COLO829 (cell line): Measurements from ENCODE around the gene CSMD2.

Experiments
- DNase-seq: peaks from one replicate; pipeline ENCODE4 v3.0.0; 2012; ENCODE audit warnings: low spot score

Gene CSMD2

DNA sequence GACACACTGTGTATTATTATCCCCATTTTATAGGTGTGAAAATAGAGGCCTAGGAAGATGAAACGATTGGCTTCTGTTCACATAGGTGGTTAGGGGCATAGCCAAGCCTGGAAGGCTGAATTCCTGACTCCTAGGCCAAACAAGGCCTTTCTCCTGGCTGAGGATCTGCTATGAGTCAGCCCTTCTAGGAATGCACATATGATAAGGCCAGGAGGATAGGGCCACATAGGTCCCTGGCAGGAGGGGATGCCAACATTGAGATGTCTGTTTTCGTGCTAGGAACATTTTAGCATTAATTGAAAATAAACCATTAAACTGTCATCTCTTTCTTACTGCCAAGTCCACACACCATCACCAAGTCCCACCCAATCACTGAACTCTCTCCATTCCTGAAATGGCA lies 9.2 kb downstream of the CSMD2 start:
- no peak for DNase-seq

DNA sequence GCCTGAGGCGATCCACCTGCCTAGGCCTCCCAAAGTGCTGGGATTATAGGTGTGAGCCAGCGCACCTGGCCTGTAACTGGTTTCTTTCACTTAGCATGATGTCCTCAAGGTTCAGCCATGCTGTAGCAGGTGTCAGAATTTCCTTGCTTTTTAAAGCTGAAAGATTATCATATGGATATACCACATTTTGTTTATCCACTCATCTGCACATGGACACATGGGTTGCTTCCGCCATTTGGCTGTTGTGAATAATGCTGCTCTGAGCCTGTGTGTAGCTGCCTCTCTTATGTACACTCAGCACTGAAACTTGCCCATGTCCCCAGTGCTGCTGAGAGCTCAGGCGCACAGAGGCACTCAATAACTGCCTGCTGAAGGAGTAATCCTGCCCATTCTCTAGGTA lies 11.8 kb downstream of the CSMD2 start:
- DNase-seq = no peak

- no peak for DNase-seq
Observed at GRCh38 chr1:34149501-34149900, 15.5 kb downstream of the CSMD2 start.

- DNase-seq = no peak
Observed at GRCh38 chr1:34147301-34147700, 17.7 kb downstream of the CSMD2 start.

DNA sequence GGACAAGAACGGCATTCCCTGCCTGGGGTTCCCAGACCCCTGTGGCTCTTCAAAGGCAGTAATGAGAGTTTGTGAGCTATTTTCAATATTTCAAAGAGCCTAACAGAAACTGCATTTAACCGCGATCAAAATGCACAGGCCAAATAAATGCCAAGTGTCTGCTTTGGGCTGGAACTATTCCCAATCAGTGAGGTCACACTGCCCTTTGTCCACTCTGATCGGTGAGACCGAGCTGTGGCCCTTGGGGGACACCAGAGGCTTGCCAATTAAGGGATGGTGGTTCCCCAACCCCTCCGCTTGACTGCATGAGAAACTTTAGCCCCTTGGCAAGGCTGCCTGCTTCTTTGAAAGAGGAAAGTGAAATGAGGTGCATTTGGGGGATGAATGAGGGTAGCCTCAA lies 20.3 kb downstream of the CSMD2 start:
- no peak for DNase-seq

- DNase-seq = no peak
Observed at GRCh38 chr1:34143975-34144374, 21.1 kb downstream of the CSMD2 start.

DNA sequence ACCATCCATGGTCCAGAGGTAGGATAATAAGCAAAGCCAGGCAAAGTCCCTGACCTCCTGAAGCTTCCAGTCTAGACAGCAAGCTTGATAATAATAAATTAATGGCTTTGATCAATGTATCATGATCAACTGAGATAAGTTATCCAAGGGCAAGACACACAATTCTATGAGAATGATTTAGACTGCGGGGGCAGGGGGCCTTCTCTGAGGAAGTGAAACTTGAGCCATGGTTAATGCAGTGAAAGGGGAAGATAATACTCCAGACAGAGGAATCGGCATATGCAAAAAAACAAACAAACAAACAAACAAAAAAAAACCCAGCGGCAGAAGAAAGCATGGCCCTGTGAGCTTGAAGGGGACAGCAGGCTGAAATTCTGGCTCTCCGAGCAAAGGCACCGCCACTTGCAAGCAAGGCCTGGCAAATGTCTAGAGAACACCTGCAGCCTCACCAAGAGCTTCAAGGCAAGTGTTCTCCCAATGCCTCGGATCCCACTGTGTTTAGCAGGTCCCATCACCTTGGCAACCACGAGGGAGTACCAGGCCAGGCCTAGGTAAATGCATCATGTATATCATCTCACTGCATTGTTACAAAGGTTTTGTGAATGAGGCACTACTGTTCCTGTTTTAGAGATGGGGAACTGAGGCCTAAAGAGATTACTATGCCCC lies 24.9 kb downstream of the CSMD2 start:
- DNase-seq = no peak

GRCh38 chr1:34137411-34137810 lies 27.6 kb downstream of the CSMD2 start:
- no peak for DNase-seq

GRCh38 chr1:34132161-34132420 lies 32.9 kb downstream of the CSMD2 start:
- no peak for DNase-seq

GRCh38 chr1:34131396-34132160 lies 33.5 kb downstream of the CSMD2 start:
- DNase-seq = no peak

- DNase-seq = no peak
Observed at GRCh38 chr1:34130306-34130705, 34.7 kb downstream of the CSMD2 start.

DNA sequence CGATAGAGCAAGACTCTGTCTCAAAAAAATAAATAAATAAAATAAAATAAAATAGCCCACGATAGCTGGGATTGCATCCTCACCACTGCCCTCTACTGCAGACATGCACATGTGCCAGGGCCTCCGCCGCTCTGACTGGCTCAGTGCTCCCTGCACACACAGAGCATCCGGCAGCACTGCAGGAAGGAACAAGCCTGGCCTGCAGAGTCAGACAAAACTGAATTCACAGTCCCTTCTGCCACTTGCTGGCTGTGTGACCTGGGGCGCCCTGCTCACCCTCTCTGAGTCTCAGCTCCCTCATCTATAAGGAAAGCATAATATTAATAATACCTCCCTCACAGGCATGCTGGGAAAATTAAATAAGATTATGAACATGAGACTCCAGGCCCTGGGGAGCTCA lies 35.4 kb downstream of the CSMD2 start:
- DNase-seq = no peak

DNA sequence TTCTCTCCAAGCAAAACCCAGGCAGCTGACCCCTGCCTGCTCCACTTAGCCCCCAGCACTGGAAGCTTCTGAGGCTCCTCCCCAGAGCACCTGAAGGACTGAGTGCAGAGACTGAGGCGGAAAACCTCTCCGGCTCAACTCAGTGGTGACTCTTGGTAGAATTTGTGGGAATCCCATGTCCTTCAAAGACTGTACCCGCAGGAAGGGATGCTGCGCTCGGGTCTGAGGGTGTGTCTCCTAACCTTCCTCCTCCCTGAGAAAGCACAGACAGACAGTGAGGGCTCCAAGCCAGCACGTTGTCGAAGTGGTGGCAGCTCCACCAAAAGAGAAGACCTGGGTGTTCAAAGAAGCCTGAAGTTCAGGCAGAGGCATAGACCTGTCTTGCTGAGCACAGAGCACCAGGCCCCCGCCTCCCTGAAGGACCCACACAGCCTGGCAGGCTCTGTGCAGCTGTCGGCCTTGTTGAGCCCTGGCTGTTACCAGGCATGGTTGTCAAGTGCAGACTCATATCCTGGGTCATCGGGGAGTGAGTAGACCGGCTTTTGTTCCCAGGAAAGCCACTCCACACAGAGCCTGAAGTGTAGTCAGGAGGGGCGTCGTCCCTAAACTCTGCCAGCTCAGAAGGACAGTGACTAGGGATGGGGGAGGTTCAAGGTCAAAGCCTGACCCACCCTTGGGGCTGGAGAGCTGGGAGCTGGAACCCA lies 36.7 kb downstream of the CSMD2 start:
- DNase-seq = no peak

- no peak for DNase-seq
Observed at GRCh38 chr1:34127006-34128000, 37.7 kb downstream of the CSMD2 start.

DNA sequence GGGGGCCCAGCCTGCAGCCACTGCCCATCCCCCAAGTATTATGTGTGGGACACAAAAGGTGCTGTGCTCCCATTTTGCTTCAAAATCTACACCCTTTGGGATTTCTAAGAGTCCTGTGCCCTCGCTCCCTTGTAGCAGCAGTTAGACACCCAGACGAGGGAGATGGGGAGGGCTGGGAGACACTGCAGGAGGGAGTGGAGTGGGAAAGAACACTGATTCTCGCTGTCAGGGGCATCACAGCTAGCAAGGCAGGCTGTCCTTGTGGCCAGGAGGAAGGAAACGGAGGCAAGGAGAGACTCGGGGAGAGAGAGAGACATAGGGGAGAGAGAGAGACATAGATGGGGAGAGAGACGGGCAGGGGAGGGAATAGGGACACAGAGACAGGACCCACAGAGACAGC lies 38.5 kb downstream of the CSMD2 start:
- DNase-seq = no peak

DNA sequence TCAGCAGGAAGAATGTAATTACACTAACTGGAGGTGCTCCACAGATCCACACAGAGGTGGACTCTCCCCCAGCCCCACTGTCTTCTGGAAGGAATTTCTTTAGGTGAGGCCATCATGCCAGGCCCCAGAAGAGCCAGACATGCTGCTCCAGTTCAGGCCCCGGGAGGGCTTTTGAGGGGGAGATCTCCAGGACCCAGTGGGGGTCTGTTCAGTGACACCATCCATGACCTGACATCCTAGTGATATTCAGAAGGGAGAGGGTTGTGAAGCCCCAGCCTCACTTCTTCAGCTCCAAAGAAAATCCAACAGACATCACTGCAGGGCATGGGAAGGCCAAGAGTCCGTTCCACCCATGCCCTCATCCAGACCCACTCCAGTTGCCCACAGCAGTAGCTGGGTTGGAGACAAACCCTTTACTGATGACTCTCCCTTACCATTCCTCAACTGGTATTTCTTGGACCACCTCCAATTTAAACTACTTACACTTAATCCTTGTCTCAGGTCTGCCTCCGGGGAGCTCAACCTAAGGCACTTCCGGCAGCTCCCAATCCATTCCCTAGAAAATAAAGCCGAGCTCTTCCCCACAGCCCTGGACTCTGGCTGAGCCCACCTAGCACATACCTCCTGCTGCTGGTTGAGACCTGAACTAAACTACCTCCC lies 39.2 kb downstream of the CSMD2 start:
- DNase-seq = no peak

DNA sequence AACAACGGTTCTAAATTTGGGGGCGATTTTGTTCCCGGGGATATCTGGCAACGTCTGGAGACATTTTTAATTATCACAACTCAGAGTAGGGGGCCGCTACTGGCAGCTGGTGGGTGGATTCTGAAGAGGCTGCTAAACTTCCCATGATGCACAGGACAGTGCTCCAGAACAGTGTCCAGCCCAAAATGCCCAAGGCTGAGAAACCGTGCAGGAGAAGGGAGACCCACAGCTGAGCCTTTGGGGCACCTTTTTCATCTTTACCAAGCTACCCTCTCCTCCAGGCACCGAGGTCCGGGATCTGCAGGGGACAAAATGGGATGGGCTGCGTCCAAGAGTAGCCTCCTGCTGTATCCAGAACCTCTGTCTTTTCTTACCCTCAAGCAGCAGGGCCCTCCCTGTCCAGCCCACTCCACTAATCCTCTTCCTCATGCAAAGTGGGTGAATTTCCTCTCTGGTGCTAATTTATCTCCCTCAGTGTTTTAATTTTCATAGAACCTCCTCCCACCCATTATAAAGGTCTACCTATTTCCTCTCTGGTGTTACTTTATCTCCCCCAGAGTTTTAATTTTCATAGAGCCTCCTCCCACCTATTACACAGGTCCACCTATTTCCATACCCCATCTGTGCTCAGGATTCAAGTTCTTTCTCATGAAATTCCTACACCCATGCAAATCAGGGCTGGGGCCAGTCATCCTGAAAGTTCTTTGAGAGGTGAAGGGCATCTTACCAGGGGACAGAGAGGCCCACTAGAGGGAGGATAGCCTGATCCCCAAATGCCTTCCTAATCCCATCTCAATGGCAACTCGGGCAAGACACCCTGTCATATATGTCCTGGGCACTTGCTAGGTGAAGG lies 42.7 kb downstream of the CSMD2 start:
- DNase-seq = no peak

- no peak for DNase-seq
Observed at GRCh38 chr1:34115233-34115632, 49.8 kb downstream of the CSMD2 start.

DNA sequence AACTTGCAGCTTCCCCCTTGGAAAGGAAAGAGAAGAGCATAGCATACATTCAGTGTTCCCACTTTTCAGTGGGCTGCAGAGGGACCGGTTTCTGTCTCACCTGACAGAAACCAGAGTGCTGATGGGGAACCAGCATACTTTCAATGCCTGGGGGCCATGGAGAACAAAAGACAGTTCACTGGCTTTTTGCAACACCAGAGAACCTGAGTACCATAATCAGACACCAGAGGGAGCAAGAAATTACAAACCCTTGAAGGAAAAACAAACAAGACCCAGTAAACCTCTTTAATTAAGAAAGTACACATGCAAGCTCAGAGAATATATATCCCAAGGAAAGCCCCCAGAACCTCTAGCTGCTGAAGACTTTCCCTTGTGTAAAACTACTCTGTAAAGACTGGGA lies 51.1 kb downstream of the CSMD2 start:
- no peak for DNase-seq

GRCh38 chr1:34113362-34113761 lies 51.7 kb downstream of the CSMD2 start:
- DNase-seq = no peak

DNA sequence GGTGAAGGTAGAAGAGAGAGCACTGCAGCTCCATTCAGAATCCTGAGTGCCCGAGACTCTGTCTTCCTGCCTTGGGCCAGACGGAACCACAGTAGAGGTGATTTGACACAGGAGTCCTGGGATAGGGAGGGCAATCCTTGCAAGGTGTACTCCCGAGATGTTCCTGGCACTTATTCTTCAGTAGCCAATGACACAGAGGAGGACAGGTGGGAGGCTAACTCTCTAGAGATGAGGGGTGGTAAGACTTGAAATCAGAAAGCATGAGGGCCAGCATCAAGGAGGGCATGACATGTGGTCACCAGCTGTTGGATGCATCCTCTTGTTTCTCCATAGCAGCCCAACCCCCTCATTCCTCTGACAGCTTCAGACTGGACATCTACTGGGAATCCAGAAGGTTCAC lies 56.3 kb downstream of the CSMD2 start:
- no peak for DNase-seq
